Central memory CD8-positive, alpha-beta T cell (primary cell): ENCODE measurements around the gene TLCD5.
A peak's percentile ranks its signal among the peaks of the same experiment; 100 is the strongest.

Experiments
- ATAC-seq: fragments of 150-1000 bp; cut with Tn5 transposase; replicated peaks from 2 replicates; pipeline ENCODE4 v1.10.0; 2022; ENCODE audit warnings: mild to moderate bottlenecking, moderate FRiP score, moderate number of reproducible peaks; ENCODE audit not compliant: poor library complexity, severe bottlenecking; ENCODE audit errors: extremely low read depth
- DNase-seq, 2 donors: peaks; one replicate each; pipeline ENCODE4 v3.0.0; 2021; ENCODE audit warnings: low spot score in 2 of 2
- H3K27ac Mint-ChIP-seq: one replicate; pipeline ENCODE4 v1.8.0; 2022; ENCODE audit warnings: low read depth, mild to moderate bottlenecking, moderate library complexity, mixed read lengths
- H3K27me3 Mint-ChIP-seq: one replicate; pipeline ENCODE4 v1.8.0; 2022; ENCODE audit warnings: mixed read lengths
- H3K36me3 Mint-ChIP-seq: one replicate; pipeline ENCODE4 v1.8.0; 2022; ENCODE audit warnings: mild to moderate bottlenecking, moderate library complexity, mixed read lengths; ENCODE audit not compliant: insufficient read depth
- H3K4me1 Mint-ChIP-seq: one replicate; pipeline ENCODE4 v1.8.0; 2022; ENCODE audit warnings: mixed read lengths
- H3K4me3 Mint-ChIP-seq: one replicate; pipeline ENCODE4 v1.8.0; 2022; ENCODE audit warnings: mild to moderate bottlenecking, moderate library complexity, mixed read lengths
- H3K9me3 Mint-ChIP-seq: one replicate; pipeline ENCODE4 v1.8.0; 2022; ENCODE audit warnings: mixed read lengths

Gene TLCD5

DNA sequence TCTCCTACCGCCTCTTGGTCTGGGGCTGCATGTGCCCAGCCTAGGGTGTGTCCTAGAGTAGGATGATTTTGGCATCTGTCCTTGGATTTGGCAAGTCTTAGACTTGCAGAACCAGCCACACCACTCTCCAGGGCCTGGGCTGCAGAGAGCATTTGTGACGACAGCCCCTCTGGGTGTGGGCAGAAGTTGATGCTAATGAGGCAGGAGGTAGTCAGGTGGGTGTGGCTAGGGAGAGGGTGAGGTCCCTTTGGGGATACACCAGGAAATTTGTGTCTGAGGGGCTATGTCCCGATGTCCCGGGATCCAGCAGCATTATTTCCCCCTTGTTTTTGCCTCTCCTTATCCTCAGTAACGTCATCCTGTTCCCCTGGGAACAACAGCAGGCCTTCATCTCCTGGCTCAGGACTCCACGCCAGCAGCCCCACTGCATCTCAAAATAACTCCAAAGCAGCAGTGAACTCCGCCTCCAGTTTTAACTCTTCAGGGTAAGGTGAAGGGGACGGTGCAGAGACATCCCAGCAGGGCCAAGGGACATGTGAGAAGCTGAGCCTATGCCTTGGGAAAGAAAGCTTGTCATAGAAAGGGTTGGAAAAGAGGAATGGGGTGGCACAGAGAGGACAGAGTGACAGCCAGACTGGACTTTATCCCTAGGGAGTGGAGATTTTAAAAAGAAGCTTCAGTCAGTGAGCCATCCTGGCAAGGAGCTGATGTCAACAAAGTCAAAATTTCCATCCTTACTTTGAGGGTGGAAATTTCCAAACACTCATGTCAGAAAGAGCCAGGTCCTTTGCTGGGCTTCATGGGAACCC is 8.0 kb upstream of the TLCD5 start:
- Mint-ChIP-seq H3K4me1 (no peaks in the 10 kb centered on the region), H3K36me3 (no peaks in the 10 kb centered on the region), H3K9me3 (no peaks in the 10 kb centered on the region), H3K27ac (no peak overlapping the region), H3K4me3 (no peak overlapping the region), H3K27me3 (peaks cover 49% of the 10 kb centered on the region)
- DNase-seq (no peak), ATAC-seq (no peak)

DNA sequence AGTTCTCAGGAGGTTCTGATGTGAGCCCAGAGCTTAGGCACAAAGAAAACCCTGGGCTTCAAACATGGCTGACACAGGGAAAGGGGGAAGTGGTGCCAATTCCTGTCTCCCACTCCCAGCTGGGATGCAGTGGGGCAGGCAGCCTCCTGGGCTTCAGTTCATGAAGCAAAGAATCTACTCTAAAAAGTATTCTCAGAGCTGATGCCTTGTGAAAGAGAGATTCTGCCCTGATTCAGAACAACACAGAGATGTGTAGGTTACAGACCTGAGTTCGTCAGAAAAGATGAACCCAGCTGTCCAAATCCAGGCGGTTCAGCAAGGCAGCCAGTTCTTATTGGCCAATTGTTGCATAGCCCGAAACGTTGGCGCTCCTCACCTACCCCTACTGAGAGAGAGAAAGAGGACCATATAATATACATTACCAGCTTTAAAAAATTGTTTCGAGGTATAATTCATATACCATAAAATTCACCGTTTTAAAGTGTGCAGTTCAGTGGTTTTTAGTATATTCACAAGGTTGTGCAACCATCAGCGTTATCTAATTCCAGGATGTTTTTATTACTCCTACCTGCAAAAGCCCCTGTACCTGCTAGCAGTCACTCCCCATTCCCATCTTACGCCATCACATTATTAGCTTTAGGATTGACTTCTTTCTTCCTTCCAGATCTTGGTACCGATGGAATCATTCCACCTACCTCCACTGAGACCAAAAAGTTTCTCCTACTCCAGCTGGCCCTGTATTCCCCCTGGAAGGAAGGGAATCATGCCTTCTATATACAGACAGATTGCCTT is 7.2 kb upstream of the TLCD5 start:
- Mint-ChIP-seq H3K27me3 (peaks cover 57% of the 10 kb centered on the region), H3K4me3 (no peak overlapping the region), H3K27ac (no peak overlapping the region), H3K36me3 (no peaks in the 10 kb centered on the region), H3K9me3 (no peaks in the 10 kb centered on the region), H3K4me1 (no peaks in the 10 kb centered on the region)
- DNase-seq (no peak), ATAC-seq (no peak)

DNA sequence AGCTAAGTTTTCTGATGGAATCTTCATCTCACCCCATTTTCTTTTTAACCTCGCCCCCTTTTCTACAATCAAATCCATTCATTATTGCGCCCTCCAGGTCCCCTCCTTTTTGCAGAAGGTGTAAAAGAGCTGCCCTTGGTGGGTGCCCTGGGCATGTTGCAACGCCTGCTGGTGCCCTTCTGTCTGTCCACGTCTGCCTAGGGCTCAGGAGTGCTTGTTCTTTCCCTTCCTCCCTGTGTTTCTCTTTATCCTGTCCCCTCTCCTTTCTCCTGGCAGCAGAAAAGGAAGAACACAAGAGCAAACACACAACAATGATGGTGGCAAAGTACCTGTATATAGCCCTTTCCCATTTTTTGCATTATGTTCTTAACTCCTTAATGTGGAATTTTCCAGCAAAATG is 6.2 kb upstream of the TLCD5 start:
- no peak for DNase-seq
- Mint-ChIP-seq H3K27me3 (peaks cover 67% of the 10 kb centered on the region), H3K27ac (no peak overlapping the region), H3K4me1 (no peaks in the 10 kb centered on the region), H3K36me3 (no peaks in the 10 kb centered on the region), H3K9me3 (no peaks in the 10 kb centered on the region), H3K4me3 (no peak overlapping the region)
- ATAC-seq = no peak

DNA sequence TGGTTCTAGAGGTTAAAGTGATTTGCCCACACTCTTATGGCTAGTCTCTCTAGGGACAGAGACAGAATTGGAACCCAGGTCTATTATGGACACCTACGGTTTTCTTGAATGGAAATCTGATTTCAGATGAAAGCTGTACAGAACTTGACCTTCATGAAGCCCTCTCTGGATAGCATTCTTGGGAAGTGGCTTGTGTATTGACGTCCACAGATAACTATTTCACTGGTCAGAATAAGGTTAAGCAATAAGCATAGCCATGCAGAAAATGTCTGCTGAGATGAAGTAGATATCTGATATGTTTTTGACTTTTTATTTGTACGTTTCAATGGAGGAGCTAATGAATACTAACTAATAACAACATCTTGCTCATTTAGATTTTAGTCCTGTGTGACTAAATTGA is 1.1 kb downstream of the TLCD5 start:
- ATAC-seq = no peak
- Mint-ChIP-seq H3K9me3 (no peaks in the 10 kb centered on the region), H3K36me3 (no peaks in the 10 kb centered on the region), H3K4me3 (peak overlapping the region; percentile 46), H3K27me3 (peaks cover 84% of the 10 kb centered on the region), H3K27ac (no peak overlapping the region), H3K4me1 (peaks cover 21% of the 10 kb centered on the region)
- no peak for DNase-seq

DNA sequence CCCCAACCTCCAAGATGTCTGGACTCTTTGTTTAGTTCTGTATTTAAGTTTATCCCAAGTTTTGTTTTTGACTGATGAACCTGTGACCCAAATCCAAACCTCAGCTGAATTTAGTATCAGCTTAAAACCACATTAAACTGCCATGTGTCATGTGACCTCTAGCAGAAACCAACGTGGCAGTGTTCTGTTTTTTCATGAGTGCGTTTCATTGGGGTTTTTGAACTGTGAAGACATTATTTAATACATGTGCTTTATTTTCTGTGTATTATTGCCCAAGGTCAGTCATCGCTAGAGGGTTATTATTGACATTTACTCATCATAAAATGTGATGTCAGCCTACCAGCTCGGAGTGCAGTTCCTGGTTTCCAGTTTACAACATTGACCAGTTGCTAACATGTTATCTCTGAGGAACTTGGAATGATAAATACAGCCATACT is 1.8 kb downstream of the TLCD5 start:
- DNase-seq = no peak
- no peak overlapping the region for H3K4me3 Mint-ChIP-seq
- no peak for ATAC-seq

DNA sequence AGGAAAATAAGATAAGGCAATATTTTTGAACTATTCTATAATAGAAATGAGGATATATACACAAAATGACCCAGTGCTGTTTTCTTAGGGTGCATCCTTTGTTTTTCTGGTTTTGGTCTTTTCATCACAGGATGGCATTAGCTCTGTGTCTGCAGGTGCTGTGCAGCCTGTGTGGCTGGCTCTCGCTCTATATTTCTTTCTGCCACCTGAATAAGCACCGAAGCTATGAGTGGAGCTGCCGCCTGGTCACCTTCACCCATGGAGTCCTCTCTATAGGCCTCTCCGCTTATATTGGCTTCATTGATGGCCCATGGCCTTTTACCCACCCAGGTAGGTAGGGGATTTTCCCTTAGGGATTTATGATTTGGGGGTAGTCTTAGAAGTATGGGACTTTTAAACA is 2.2 kb downstream of the TLCD5 start:
- no peaks in the 10 kb centered on the region for H3K36me3 Mint-ChIP-seq
- H3K27ac Mint-ChIP-seq = no peak overlapping the region
- peaks cover 21% of the 10 kb centered on the region for H3K4me1 Mint-ChIP-seq
- peaks cover 84% of the 10 kb centered on the region for H3K27me3 Mint-ChIP-seq
- no peak for ATAC-seq
- no peak overlapping the region for H3K4me3 Mint-ChIP-seq
- DNase-seq = no peak
- H3K9me3 Mint-ChIP-seq = no peaks in the 10 kb centered on the region

More for the DNA sequence above, 1.8 kb downstream of the TLCD5 start:
- Mint-ChIP-seq H3K27ac (no peak overlapping the region), H3K9me3 (no peaks in the 10 kb centered on the region), H3K4me1 (peaks cover 21% of the 10 kb centered on the region), H3K27me3 (peaks cover 84% of the 10 kb centered on the region), H3K36me3 (no peaks in the 10 kb centered on the region)

DNA sequence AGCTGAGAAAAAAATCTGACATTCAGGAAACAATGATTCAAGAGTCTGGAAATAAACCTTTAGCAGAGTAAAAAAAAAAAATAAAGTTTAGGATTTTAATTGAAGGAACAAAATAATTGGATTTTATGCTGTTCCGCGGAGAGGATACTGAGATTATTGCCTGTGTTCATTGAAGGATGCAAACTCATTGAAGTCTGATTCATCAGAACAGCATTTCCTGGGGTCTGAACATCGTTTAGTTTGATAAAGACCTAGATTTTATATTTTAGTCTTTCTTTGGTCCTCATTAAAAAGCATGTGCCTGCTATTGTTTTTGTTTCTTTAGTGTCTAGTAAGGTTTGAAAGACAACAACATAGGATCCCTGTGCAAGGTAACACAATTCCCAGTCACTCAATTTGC is 4.5 kb downstream of the TLCD5 start:
- no peak for DNase-seq
- Mint-ChIP-seq H3K27ac (no peak overlapping the region), H3K9me3 (no peaks in the 10 kb centered on the region), H3K27me3 (peaks cover 77% of the 10 kb centered on the region), H3K4me1 (peaks cover 20% of the 10 kb centered on the region), H3K4me3 (no peak overlapping the region), H3K36me3 (no peaks in the 10 kb centered on the region)
- ATAC-seq = no peak

DNA sequence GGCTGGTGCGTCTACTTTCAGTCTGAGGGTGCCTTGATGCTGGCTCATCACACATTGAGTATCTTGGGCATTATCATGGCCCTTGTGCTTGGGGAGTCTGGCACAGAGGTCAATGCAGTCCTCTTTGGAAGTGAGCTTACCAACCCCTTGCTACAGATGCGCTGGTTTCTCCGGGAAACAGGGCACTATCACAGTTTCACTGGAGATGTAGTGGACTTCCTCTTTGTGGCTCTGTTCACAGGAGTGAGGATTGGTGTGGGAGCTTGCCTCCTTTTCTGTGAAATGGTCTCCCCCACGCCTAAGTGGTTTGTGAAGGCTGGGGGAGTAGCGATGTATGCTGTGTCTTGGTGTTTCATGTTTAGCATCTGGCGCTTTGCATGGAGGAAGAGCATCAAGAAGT is 4.9 kb downstream of the TLCD5 start:
- peaks cover 18% of the 10 kb centered on the region for H3K4me1 Mint-ChIP-seq
- no peaks in the 10 kb centered on the region for H3K9me3 Mint-ChIP-seq
- peaks cover 72% of the 10 kb centered on the region for H3K27me3 Mint-ChIP-seq
- no peak overlapping the region for H3K4me3 Mint-ChIP-seq
- no peak overlapping the region for H3K27ac Mint-ChIP-seq
- no peaks in the 10 kb centered on the region for H3K36me3 Mint-ChIP-seq
- ATAC-seq (no peak), DNase-seq (no peak)

DNA sequence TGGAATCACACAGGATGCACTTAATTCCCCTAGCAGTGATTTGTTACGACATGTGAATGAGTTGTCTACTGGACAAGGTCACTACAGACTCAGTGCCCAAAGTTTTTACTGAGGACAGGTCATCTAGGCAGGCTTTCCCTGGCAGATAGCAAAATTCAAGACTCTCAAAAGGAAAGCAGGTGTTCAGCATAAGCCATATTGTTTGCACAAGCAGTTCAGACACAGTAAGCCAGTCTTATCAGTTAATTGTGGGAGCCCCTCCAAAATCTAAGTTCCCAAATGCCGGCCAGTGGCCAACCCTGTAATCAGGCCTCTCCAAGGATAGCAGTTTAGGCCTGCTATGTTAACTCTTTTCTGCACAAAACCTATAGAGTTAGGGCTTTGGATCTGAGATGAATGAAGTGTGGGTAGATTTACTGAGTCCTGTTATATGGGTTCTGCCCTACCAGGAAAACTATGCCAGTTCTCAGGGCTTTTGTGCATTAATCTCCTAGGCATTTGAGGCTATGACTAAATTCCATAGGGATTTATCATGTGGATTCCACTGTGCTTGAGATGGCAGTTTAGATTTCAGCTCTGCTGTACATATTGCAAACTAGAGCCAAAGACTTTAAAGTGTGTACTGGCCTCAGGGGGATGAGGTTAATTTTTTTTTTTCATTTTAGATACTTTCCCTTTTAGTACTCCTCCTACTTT is 6.3 kb downstream of the TLCD5 start:
- no peak for ATAC-seq
- no peak overlapping the region for H3K27ac Mint-ChIP-seq
- H3K4me3 Mint-ChIP-seq = no peak overlapping the region
- no peaks in the 10 kb centered on the region for H3K36me3 Mint-ChIP-seq
- H3K4me1 Mint-ChIP-seq = peaks cover 16% of the 10 kb centered on the region
- DNase-seq = no peak
- no peaks in the 10 kb centered on the region for H3K9me3 Mint-ChIP-seq
- H3K27me3 Mint-ChIP-seq = peaks cover 62% of the 10 kb centered on the region

DNA sequence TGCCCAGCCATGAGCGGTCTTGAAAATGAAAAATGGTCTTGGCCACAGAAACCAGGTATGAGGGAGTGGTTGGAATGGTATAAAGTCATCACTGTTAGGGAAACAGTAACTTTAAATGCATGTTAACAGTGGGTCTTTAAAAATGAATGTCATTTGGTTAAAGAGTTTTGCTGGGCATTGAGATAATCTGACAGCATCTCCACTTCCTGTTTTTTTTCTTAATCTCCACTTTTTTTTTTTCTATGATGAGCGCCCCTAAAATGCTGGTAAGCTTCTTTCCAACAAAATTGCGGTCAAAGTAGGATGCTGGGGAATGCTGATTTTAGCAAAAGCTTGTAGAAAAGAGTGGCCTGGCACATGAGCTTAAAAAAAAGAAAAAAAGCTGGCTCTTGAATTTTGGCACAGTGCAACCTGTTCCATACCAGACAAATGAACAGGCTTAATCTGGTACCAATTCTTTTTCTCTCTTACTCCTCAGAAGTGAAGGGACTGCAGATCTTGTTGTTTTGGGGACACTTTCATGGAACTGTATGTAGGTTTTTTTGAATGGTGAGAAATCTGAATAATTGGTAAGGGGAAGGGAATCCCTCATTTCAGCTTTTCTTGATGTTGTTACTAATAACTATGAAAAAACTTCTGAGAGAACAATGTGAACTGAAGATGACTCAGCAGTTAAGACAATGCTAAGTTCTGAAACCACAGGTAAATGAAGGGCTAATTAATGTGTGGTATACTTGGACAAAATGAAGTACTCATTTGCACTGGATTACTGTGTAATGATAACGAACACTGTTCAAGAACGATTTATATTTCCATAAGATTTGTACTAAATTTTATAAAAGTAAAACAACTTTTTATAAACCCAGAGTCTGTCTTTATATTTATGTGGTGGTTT is 8.0 kb downstream of the TLCD5 start:
- H3K27ac Mint-ChIP-seq = no peak overlapping the region
- DNase-seq = no peak
- H3K9me3 Mint-ChIP-seq = no peaks in the 10 kb centered on the region
- no peak for ATAC-seq
- peaks cover 4% of the 10 kb centered on the region for H3K36me3 Mint-ChIP-seq
- peaks cover 63% of the 10 kb centered on the region for H3K27me3 Mint-ChIP-seq
- H3K4me3 Mint-ChIP-seq = no peak overlapping the region
- H3K4me1 Mint-ChIP-seq = peaks cover 21% of the 10 kb centered on the region

DNA sequence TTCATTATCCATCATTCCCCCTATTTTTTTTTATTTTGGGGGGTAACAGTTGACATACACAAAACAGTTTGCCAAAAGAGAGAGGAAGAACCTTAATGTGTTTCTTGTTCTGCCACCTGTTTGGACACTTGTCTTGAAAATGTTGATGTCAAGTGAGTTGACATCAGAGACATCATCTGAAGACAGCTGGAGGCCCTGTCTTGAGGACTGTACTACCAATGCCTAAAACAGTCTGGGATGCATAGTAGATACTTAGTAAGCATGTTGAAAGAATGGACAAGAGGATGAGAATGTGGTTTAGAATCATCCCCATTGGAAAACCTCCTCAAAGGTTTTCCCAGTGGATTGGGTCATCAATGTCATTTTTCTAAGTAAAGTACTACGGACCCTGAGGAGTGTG is 8.7 kb downstream of the TLCD5 start:
- Mint-ChIP-seq H3K27ac (no peak overlapping the region), H3K27me3 (peaks cover 70% of the 10 kb centered on the region), H3K4me3 (no peak overlapping the region), H3K4me1 (peaks cover 22% of the 10 kb centered on the region), H3K9me3 (no peaks in the 10 kb centered on the region), H3K36me3 (peaks cover 4% of the 10 kb centered on the region)
- no peak for ATAC-seq
- no peak for DNase-seq

DNA sequence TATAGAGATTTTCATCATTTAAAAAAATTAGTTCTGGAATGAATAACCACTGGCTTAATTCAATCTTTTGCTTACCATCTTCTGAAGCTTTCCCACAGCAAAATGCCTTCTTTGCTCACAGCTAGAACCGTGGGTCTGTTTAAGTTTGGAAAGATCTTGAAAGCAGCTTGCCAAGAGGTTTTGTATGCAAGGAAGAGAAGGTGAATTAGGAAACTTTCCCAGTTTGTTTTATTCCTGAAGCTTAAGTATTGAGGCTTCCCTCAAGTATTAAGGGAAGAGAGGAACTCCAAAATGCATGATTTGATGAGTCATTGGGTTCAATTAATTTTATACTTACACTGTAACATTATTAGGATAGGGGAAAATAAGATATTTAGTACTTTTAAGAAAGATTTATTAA is 9.2 kb downstream of the TLCD5 start:
- no peak overlapping the region for H3K4me3 Mint-ChIP-seq
- no peaks in the 10 kb centered on the region for H3K9me3 Mint-ChIP-seq
- H3K4me1 Mint-ChIP-seq = peaks cover 24% of the 10 kb centered on the region
- no peak overlapping the region for H3K27ac Mint-ChIP-seq
- DNase-seq (no peak), ATAC-seq (no peak)
- H3K27me3 Mint-ChIP-seq = peaks cover 73% of the 10 kb centered on the region
- H3K36me3 Mint-ChIP-seq = peaks cover 4% of the 10 kb centered on the region
